ENCODE results near the gene MAP2K1. TPM values are rescaled to one million over a fixed set of nuclear protein-coding genes. Genes with fewer than 3 reads are reported as not detected.

Gene MAP2K1
- total and polyA plus RNA-seq, 2 donors (not counting 1 experiment from before 2014, with no cell fraction given) = 32.9 to 40.0 TPM

DNA sequence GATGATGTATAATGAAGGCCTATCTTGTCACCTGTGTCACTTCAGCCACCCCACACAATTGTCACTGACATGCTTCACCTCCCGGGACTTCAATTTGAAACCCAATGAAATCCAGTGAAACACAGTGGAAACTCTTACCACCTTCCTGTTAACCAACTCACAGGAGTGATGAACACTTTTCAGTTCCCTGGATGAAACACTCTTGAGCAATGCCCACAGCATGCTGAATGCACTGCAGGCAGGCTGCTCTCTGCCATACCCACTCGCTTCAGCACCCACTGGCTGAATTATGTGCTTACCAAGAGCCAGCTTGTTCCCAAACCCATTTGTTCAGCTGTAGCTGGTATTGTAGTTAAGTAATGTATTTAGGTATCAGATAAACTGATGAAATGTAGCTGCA lies 47.0 kb downstream of the MAP2K1 start:
- Histone ChIP-seq H3K36me3 (ENCODE audit: control insufficient read depth, insufficient read depth, low read length) (peaks cover 9% of the 10 kb centered on the region), H3K4me2 (ENCODE audit: extremely low read depth, insufficient read depth, low read length) (no peak overlapping the region), H3K27ac (ENCODE audit: insufficient read depth, low read length) (no peak overlapping the region), H3K79me2 (ENCODE audit: control insufficient read depth, insufficient read depth, low read length) (peaks cover 27% of the 10 kb centered on the region), H3K9ac (ENCODE audit: insufficient read depth, low read length) (no peak overlapping the region), H3K27me3 (ENCODE audit: control insufficient read depth, insufficient read depth, low read length) (no peaks in the 10 kb centered on the region), H3K9me3 (ENCODE audit: control insufficient read depth, insufficient read depth, low read depth, low read length) (no peaks in the 10 kb centered on the region), H2AFZ (ENCODE audit: low read length) (no peak overlapping the region), H4K20me1 (ENCODE audit: control insufficient read depth, extremely low read depth, insufficient read depth, low read length) (no peaks in the 10 kb centered on the region), H3K4me1 (ENCODE audit: control insufficient read depth, extremely low read depth, insufficient read depth, low read length) (no peaks in the 10 kb centered on the region), H3K4me3 (replicated peaks in 1 of 4; ENCODE audit: control extremely low read depth in 1 of 4, insufficient read depth in 1 of 4, low read depth in 3 of 4, low read length in 4 of 4) (no peak overlapping the region)
- no peak for DNase-seq (ENCODE audit: low read depth in 2 of 2)
- TF ChIP-seq, protein P1, sequence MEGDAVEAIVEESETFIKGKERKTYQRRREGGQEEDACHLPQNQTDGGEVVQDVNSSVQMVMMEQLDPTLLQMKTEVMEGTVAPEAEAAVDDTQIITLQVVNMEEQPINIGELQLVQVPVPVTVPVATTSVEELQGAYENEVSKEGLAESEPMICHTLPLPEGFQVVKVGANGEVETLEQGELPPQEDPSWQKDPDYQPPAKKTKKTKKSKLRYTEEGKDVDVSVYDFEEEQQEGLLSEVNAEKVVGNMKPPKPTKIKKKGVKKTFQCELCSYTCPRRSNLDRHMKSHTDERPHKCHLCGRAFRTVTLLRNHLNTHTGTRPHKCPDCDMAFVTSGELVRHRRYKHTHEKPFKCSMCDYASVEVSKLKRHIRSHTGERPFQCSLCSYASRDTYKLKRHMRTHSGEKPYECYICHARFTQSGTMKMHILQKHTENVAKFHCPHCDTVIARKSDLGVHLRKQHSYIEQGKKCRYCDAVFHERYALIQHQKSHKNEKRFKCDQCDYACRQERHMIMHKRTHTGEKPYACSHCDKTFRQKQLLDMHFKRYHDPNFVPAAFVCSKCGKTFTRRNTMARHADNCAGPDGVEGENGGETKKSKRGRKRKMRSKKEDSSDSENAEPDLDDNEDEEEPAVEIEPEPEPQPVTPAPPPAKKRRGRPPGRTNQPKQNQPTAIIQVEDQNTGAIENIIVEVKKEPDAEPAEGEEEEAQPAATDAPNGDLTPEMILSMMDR (conservative IDR thresholded peaks at IDR 0.05 in 1 of 2, IDR thresholded peaks at IDR 0.05 in 1 of 2; ENCODE audit: low read depth in 1 of 2, low read length in 2 of 2) = no peak
- no peak for TF ChIP-seq EZH2 (IDR thresholded peaks at IDR 0.05; ENCODE audit: low read length, missing control alignments)

GRCh38 chr15:66440501-66440900 lies 53.8 kb downstream of the MAP2K1 start:
- Histone ChIP-seq H3K9me3 (ENCODE audit: control insufficient read depth, insufficient read depth, low read depth, low read length) (no peaks in the 10 kb centered on the region), H3K79me2 (ENCODE audit: control insufficient read depth, insufficient read depth, low read length) (no peaks in the 10 kb centered on the region), H3K36me3 (ENCODE audit: control insufficient read depth, insufficient read depth, low read length) (peaks cover 17% of the 10 kb centered on the region), H3K27ac (ENCODE audit: insufficient read depth, low read length) (no peak overlapping the region), H3K9ac (ENCODE audit: insufficient read depth, low read length) (no peak overlapping the region), H2AFZ (ENCODE audit: low read length) (no peak overlapping the region), H3K4me2 (ENCODE audit: extremely low read depth, insufficient read depth, low read length) (no peak overlapping the region), H3K27me3 (ENCODE audit: control insufficient read depth, insufficient read depth, low read length) (no peaks in the 10 kb centered on the region), H3K4me1 (ENCODE audit: control insufficient read depth, extremely low read depth, insufficient read depth, low read length) (no peaks in the 10 kb centered on the region), H3K4me3 (replicated peaks in 1 of 4; ENCODE audit: control extremely low read depth in 1 of 4, insufficient read depth in 1 of 4, low read depth in 3 of 4, low read length in 4 of 4) (no peak overlapping the region), H4K20me1 (ENCODE audit: control insufficient read depth, extremely low read depth, insufficient read depth, low read length) (no peaks in the 10 kb centered on the region)
- TF ChIP-seq, protein P1 (conservative IDR thresholded peaks at IDR 0.05 in 1 of 2, IDR thresholded peaks at IDR 0.05 in 1 of 2; ENCODE audit: low read depth in 1 of 2, low read length in 2 of 2) = no peak
- no peak for TF ChIP-seq EZH2 (IDR thresholded peaks at IDR 0.05; ENCODE audit: low read length, missing control alignments)
- DNase-seq (ENCODE audit: low read depth in 2 of 2) = no peak

DNA sequence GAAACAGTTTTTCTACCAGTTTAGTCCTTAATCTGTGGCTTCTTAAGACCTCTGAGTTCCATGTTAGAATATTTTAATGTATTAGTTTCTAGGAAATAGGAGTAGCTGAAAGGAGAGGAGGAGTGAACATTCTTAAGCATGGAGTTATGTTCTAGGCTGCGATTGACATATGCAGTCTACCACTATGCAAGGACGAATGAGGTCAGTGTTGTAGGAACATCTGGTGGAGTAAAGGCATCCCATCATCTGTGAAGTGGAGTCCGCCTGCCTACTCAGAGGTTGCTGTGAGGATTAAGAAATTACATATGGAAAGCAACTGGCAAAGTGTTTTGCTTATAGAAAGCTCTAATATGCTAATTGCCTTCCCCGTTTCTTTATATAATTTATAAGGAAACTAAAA lies 65.7 kb downstream of the MAP2K1 start:
- no peak overlapping the region for H3K27ac ChIP-seq (ENCODE audit: insufficient read depth, low read length)
- H3K79me2 ChIP-seq (ENCODE audit: control insufficient read depth, insufficient read depth, low read length) = no peaks in the 10 kb centered on the region
- no peak overlapping the region for H3K4me3 ChIP-seq (replicated peaks in 1 of 4; ENCODE audit: control extremely low read depth in 1 of 4, insufficient read depth in 1 of 4, low read depth in 3 of 4, low read length in 4 of 4)
- H3K4me2 ChIP-seq (ENCODE audit: extremely low read depth, insufficient read depth, low read length) = no peak overlapping the region
- peak in 1 of 2 donors; percentile 26 for DNase-seq (ENCODE audit: low read depth in 2 of 2)
- H3K27me3 ChIP-seq (ENCODE audit: control insufficient read depth, insufficient read depth, low read length) = no peaks in the 10 kb centered on the region
- H3K4me1 ChIP-seq (ENCODE audit: control insufficient read depth, extremely low read depth, insufficient read depth, low read length) = no peaks in the 10 kb centered on the region
- H3K36me3 ChIP-seq (ENCODE audit: control insufficient read depth, insufficient read depth, low read length) = no peaks in the 10 kb centered on the region
- H4K20me1 ChIP-seq (ENCODE audit: control insufficient read depth, extremely low read depth, insufficient read depth, low read length) = no peaks in the 10 kb centered on the region
- no peak for TF ChIP-seq EZH2 (IDR thresholded peaks at IDR 0.05; ENCODE audit: low read length, missing control alignments)
- TF ChIP-seq, protein P1 (conservative IDR thresholded peaks at IDR 0.05 in 1 of 2, IDR thresholded peaks at IDR 0.05 in 1 of 2; ENCODE audit: low read depth in 1 of 2, low read length in 2 of 2) = no peak
- no peaks in the 10 kb centered on the region for H3K9me3 ChIP-seq (ENCODE audit: control insufficient read depth, insufficient read depth, low read depth, low read length)
- no peak overlapping the region for H2AFZ ChIP-seq (ENCODE audit: low read length)
- H3K9ac ChIP-seq (ENCODE audit: insufficient read depth, low read length) = no peak overlapping the region

Data from fibroblast of lung (primary cell).